ENCODE measurements around the gene ATOH7. TPM values are rescaled to one million over a fixed set of nuclear protein-coding genes. Genes with fewer than 3 reads are reported as not detected.

The ATOH7 gene
- total RNA-seq, 1 donor from 2014 or later = 0.41 TPM

DNA sequence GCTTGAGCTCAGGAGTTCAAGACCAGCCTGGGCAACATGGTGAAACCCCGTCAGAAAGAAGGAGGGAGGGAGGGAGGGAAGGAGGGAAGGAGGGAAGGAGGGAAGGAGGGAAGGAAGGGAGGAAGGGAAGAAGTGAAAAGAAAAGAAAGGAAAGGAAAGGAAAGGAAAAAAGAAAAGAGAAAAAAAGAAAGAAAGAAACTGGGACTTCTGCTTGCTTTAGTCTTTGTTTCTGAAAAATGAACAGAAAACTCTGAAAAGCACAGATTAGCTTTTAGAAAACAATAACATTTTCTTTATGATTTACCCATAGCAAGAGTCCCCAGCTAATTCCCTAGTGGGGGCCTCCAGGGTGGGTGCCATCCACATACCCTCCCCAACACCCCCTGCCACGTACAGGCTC lies 46.8 kb downstream of the ATOH7 start:
- FAIRE-seq (no peak), DNase-seq (ENCODE audit: low spot score in 2 of 2) (no peak)

DNA sequence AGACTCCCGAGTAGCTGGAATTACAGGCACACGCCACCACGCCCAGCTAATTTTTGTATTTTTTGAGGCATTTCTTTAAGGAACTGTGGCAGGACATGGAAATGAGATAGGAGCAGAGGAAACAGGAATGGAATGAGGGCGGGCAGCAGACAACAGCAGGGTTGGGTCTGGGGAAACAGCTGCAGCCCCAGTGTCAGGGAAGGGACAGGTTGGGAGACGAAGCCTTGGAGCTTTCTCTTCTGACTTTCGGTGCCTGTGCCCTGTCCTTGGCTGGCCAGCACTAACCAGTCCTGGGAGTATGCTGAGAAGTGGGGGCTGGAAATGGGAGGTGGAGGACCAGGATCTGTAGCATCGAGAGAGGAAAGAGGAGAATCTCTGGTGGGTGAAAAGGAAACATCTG lies 47.4 kb downstream of the ATOH7 start:
- DNase-seq (ENCODE audit: low spot score in 2 of 2) (no peak), FAIRE-seq (no peak)

Other genes starting within 250 kb of the ATOH7 start
- 72.6 TPM for gene HERC4, start 156.8 kb downstream of the ATOH7 start, total RNA-seq
- gene MYPN, start 122.6 kb downstream of the ATOH7 start, total RNA-seq = not detected
- gene HNRNPH3, start 100.0 kb upstream of the ATOH7 start, total RNA-seq = 40.4 TPM
- 8.6 TPM for gene PBLD, start 100.8 kb upstream of the ATOH7 start, total RNA-seq
- 113 TPM for gene RUFY2, start 175.2 kb upstream of the ATOH7 start, total RNA-seq
- 39.1 TPM for gene DNA2, start 239.9 kb upstream of the ATOH7 start, total RNA-seq